PFSK-1 (cell line): Measurements from ENCODE around the gene TSPYL2.

ENCODE experiments used
- FOXP2 ChIP-seq: optimal IDR thresholded peaks from 2 replicates; pipeline ENCODE3; 2011; ENCODE audit warnings: borderline replicate concordance, control low read depth, inconsistent platforms; ENCODE audit not compliant: insufficient read depth; ENCODE audit errors: extremely low read length, extremely low read depth
- POLR2AphosphoS5 ChIP-seq: IDR thresholded peaks from 2 replicates; pipeline ENCODE4 v1.6.1; 2012; ENCODE audit warnings: low read depth, mild to moderate bottlenecking, control low read depth, low read length, moderate library complexity
- SIN3A ChIP-seq: IDR thresholded peaks from 2 replicates; pipeline ENCODE4 v1.6.1; 2012; ENCODE audit warnings: mild to moderate bottlenecking, low read length, moderate library complexity, borderline replicate concordance; ENCODE audit not compliant: insufficient read depth
- TAF1 ChIP-seq: IDR thresholded peaks from 2 replicates; pipeline ENCODE4 v1.6.1; 2012; ENCODE audit warnings: low read length, control low read depth, borderline replicate concordance; ENCODE audit not compliant: insufficient read depth
- TF ChIP-seq, protein P1 (sequence below), 2 experiments: IDR thresholded peaks; 2 replicates each; pipeline versions ENCODE4 v1.6.1 to v1.8.0; 2011 to 2012; ENCODE audit warnings: low read depth in 2 of 2, low read length in 2 of 2, control low read depth in 1 of 2, inconsistent platforms in 1 of 2, mild to moderate bottlenecking in 1 of 2, moderate library complexity in 1 of 2; ENCODE audit not compliant: insufficient read depth in 1 of 2

TSPYL2 gene

DNA sequence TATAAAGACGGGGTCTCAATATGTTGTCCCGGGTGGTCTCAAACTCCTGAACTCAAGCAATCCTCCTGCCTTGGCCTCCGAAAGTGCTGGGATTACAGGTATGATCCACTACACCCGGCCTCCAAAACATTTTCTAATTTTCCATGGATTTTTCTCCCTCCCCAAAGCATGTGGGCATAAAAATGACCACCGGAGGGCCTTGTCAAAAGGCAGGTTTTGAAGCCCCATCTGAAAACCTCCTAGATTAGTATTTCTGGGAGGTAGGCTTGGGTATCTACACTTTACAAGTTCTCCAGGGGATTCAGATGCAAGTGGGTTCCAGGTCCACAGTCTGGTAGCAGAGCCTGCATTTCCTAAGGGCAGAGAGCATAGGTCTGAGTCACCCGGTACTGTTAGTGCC, 34.9 kb upstream of the TSPYL2 start:
- TF ChIP-seq SIN3A, result no peak
- no peak for TF ChIP-seq POLR2AphosphoS5
- no peak for TF ChIP-seq TAF1
- TF ChIP-seq FOXP2, result no peak
- TF ChIP-seq, protein P1, sequence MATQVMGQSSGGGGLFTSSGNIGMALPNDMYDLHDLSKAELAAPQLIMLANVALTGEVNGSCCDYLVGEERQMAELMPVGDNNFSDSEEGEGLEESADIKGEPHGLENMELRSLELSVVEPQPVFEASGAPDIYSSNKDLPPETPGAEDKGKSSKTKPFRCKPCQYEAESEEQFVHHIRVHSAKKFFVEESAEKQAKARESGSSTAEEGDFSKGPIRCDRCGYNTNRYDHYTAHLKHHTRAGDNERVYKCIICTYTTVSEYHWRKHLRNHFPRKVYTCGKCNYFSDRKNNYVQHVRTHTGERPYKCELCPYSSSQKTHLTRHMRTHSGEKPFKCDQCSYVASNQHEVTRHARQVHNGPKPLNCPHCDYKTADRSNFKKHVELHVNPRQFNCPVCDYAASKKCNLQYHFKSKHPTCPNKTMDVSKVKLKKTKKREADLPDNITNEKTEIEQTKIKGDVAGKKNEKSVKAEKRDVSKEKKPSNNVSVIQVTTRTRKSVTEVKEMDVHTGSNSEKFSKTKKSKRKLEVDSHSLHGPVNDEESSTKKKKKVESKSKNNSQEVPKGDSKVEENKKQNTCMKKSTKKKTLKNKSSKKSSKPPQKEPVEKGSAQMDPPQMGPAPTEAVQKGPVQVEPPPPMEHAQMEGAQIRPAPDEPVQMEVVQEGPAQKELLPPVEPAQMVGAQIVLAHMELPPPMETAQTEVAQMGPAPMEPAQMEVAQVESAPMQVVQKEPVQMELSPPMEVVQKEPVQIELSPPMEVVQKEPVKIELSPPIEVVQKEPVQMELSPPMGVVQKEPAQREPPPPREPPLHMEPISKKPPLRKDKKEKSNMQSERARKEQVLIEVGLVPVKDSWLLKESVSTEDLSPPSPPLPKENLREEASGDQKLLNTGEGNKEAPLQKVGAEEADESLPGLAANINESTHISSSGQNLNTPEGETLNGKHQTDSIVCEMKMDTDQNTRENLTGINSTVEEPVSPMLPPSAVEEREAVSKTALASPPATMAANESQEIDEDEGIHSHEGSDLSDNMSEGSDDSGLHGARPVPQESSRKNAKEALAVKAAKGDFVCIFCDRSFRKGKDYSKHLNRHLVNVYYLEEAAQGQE (IDR thresholded peaks at IDR 0.05; ENCODE audit: insufficient read depth in 1 of 2, low read depth in 2 of 2, low read length in 2 of 2), result no peak

GRCh38 chrX:53048169-53049126, 33.7 kb upstream of the TSPYL2 start, which contains the start of gene GPR173:
Gene GPR173, plus strand, starts transcription at chrX:53048789. Its CDS starts 27,833 bp downstream, at chrX:53076622.
- no peak for TF ChIP-seq FOXP2
- TF ChIP-seq, protein P1 (IDR thresholded peaks at IDR 0.05; ENCODE audit: insufficient read depth in 1 of 2, low read depth in 2 of 2, low read length in 2 of 2), result no peak
- TF ChIP-seq POLR2AphosphoS5, result no peak
- TF ChIP-seq TAF1, result no peak
- no peak for TF ChIP-seq SIN3A

DNA sequence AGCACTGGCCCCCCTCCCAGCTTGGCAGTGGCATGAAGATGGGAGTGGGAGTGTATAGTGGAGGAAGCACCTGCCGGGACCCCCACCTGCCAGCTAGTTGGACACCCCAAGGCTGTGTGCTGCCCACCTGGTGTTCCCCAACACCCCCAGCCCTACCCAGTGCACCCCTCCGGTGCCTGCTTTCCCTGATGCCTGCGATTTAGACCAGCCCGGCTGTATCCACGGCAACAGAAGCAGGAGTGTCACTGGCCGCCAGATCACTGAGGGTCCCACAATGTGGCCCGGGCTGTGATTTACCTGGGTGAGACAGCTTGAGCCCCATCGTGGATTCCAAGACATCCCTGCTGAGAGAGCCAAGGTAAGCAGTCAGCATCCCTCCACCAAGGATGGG, 33.0 kb upstream of the TSPYL2 start:
- TF ChIP-seq TAF1 (no peak), SIN3A (no peak), POLR2AphosphoS5 (no peak), FOXP2 (no peak)
- TF ChIP-seq, protein P1 (IDR thresholded peaks at IDR 0.05; ENCODE audit: insufficient read depth in 1 of 2, low read depth in 2 of 2, low read length in 2 of 2), result no peak

DNA sequence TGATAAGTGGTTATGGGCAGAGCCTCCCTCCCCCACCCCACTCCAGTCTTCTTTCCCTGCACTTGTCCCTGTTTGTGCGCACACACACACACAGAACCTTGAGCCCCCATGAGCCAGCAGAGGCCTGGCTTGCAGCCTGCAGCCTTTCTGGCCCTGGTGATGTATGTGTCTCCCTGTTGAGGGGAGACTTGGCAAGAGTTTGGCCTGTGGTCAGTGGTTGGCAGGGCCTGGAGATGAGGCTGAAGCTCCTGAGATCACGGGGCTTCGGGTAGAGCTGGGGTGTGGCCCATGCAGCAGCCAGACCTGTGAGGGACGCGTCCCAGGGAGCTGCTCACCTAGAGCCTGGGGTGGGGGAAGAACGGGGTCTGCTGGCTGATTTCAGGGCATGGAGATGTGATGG, 31.3 kb upstream of the TSPYL2 start:
- TF ChIP-seq SIN3A (no peak), POLR2AphosphoS5 (no peak), TAF1 (no peak), FOXP2 (no peak)
- TF ChIP-seq, protein P1 (IDR thresholded peaks at IDR 0.05; ENCODE audit: insufficient read depth in 1 of 2, low read depth in 2 of 2, low read length in 2 of 2), result no peak
